Adrenal gland (tissue), 5 donors: ENCODE measurements around the gene MYO7A.

Source experiments
- CTCF ChIP-seq, 6 experiments: fragments of 450-650 bp in 4 of 6; fragments of 200-600 bp in 2 of 6; sonication (generic) in 1 of 6; IDR thresholded peaks; 1 replicate in 5 of 6; 2 replicates in 1 of 6; pipeline versions ENCODE4 v1.5.1 to v1.8.0; 2016 to 2021; ENCODE audit warnings: antibody characterized with exemption in 6 of 6, mild to moderate bottlenecking in 2 of 6, moderate library complexity in 1 of 6
- POLR2A ChIP-seq, 2 donors: fragments of 450-650 bp; IDR thresholded peaks; one replicate each; pipeline ENCODE4 v1.6.1; 2017; ENCODE audit warnings: antibody characterized with exemption in 2 of 2, mild to moderate bottlenecking in 2 of 2, moderate library complexity in 1 of 2
- donor health status: DM: no; HTN: no; CAD: no.

- TF ChIP-seq CTCF (IDR thresholded peaks at IDR 0.05) (no peak), POLR2A (IDR thresholded peaks at IDR 0.05) (no peak)
These were observed 51.0 kb downstream of the MYO7A start for GRCh38 chr11:77179048-77179447.
